GM21737 (cell line): Measurements from ENCODE around the gene CNTRL.
A peak's percentile ranks its signal among the peaks of the same experiment; 100 is the strongest.
"Not testable (repeated sequence)": the region's sequence is repeated elsewhere in the genome, so short reads cannot be mapped to it uniquely, and the experiment has no call there.

ENCODE experiments used
- ATAC-seq: cut with Tn5 transposase; IDR thresholded peaks from one replicate; pipeline ENCODE4 v1.9.1; 2021; ENCODE audit warnings: mild to moderate bottlenecking, moderate library complexity; ENCODE audit not compliant: unreplicated experiment

Gene CNTRL

DNA sequence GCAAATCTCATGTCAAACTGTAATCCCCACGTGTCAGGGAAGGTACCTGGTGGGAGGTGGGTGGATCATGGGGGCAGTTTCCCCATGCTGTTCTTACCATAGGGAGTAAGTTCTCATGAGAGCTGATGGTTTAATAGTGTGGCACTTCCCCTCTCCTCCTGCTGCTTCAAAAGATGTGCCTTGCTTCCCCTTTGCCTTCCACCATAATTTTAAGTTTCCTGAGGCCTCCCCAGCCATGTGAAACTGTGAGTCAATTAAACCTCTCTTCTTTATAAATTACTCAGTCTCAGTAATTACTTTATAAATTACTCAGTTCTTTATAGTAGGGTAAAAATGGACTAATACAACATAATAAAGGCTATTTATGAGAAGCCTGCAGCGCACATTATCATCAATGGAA lies 7.1 kb upstream of the CNTRL start:
- no peak for ATAC-seq

DNA sequence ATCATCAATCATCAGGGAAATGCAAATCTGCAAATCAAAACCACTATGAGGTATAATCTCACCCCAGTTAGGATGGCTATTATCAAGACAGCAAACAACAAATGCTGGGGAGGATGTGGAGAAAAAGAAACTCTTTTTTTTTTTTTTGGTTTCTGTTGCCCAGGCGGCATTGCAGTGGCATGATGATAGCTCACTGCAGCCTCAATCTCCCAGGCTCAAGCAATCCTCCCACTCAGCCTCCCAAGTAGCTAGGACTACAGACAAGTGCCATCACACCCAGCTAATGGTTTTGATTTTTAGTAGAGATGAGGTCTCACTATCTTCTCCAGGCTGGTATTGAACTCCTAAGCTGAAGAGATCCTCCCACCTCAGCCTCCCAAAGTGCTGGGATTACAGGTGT lies 5.4 kb upstream of the CNTRL start:
- no peak for ATAC-seq

DNA sequence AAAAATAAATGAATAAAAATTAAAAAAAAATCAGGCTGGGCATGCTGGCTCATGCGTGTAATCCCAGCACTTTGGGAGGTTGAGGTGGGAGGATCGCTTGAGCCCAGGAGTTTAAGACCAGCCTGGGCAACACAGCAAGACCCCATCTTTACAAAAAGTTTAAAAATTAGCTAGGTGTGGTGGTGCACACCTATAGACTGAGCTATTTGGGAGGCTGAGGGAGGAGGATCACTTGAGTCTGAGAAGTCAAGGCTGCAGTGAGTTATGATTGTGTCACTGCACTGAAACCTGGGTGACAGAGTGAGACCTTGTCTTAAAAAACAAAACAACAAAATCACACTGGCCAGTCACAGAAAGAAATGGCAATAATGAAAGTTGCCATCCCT lies 3.4 kb upstream of the CNTRL start:
- peak; percentile 4 for ATAC-seq

DNA sequence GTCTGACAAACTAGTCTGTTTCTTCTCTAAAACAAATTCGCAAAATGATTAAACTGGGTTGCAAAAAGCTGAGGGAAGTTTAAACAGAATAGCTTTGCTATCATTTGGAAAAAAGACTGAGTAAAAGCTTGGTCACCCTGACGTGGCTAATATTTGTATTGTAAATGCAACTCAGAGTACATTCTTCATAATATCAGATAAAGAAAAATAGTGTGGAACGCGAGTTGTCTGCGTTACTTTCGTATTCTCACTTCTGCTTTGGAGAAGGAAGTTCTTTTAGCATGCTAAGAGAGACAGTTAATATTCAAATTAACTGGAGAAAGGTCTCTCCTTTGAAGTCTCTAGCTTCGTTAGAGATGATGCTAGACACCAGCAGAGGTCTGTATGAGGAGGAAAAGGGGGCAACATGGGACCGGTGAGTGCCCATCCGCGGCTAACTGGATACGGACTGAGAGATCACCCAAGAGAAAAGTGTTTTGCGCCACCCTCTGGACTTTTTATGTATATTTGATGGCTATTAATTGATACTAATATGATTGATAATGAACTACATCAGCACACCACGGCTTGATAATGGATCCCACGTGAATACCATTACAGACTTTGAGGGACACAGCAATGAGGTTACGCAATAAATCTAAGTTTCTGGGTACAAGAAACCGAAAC lies 2.9 kb upstream of the CNTRL start:
- peak; percentile 41 for ATAC-seq

DNA sequence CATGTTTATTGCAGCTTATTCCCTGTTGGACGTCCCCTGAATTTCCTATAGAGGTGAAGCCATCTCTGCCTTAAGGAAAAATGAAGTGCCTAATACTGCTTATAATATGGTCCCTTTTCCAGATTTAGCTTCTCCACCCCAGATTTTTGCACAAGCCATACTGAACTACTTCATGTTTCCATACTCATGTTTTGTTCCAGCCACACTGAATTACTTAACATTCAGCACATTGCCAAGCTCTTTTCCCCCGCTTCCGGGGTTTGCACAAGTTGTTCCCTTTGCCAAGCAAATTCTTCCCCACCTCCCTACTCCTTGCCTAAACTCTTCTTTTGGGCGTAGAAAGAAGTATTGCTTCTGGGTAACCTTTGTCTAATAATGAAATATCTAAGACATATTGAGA lies 1.7 kb upstream of the CNTRL start:
- ATAC-seq: no peak

DNA sequence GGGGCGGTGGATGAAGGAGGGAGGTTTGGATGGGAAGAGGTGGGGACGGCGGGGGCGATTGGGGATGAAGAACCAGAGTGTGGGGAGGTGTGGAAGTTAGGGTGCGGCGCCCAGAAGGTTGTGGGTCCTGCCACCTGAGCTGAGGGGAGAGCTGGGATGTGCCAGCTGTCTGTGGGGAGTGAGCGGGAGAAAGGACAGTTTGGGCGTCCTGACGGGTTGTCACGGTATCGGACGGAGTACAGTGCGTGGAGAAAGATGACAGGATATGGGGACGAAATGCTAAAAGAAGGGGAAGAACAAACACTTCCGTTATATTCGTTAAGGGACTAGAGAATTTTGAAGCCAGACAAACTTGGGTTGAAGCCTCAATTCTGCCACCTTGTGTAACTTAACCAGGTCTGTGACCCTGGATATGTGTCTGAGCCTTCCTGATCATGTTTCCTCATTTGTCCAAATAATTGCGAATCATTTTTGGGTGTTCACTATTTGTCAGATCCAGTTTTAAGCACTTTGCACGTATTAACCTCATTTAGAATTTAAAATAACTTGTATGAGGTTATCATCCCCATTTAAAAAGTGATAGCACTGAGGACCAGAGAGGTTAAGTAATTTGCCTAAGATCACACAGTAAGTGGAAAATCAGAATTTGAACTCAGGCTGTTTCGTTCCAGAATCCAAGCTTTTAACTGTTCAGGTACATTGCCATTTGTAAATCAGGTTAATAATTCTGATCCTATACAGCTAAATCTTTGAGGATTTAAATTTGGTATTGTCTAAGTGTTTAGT lies 689 bp downstream of the CNTRL start:
- peak; percentile 7 for ATAC-seq

DNA sequence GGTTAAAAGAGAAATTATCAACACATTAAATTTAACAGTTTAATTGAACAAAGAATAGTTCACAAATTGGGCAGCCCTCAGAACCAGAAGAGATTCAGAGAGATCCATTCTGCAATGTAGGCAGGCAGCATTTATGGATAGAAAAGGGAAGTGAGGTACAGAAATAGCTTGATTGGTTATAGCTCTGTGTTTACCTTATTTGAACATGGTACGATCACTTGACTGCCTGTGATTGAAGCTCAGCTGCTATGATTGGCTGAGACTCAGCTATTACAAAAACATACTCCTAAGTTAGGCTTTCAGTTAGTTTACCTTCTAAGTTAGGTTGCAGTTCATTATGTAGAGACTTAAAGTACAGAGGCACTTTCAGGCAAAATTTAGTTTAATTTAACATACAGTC lies 7.3 kb downstream of the CNTRL start:
- no peak for ATAC-seq

DNA sequence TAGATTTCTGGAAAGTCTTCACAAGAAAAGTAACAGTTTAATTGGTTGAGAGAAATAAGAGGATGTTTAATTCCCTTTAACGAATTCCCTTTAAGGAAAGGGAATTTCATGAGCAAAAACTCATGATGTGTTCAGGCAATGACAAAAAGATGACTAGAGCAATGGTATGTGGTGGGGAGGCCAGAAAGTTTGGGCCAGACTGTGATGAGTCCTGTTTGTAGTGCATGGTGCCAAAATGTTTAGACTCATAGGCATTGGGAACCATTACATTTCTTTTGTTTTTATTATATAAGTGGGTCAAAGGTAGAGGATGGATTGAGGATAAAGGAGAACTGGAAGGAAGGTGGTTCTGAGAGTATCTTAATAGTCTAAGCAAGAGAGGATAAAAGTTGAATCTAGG lies 10.9 kb downstream of the CNTRL start:
- no peak for ATAC-seq

DNA sequence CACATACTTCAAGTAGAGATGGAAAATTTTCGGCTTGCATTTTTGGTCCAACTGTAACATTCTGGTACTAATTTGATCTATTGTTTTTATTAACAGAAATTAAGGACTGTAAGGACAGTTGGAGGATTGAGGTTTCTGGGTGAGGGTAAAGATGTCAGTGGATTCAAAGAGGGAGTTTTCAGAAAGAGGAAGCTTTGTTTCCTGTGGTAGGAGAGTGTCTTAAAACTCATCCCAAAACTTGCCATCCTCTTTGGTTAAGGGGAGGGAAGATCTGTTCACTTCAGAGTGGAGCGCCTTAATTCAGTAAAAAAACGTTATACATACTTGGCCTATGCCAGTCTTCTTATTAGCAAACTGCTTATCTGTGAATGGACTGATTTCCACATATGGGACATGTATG lies 13.8 kb downstream of the CNTRL start:
- no peak for ATAC-seq

DNA sequence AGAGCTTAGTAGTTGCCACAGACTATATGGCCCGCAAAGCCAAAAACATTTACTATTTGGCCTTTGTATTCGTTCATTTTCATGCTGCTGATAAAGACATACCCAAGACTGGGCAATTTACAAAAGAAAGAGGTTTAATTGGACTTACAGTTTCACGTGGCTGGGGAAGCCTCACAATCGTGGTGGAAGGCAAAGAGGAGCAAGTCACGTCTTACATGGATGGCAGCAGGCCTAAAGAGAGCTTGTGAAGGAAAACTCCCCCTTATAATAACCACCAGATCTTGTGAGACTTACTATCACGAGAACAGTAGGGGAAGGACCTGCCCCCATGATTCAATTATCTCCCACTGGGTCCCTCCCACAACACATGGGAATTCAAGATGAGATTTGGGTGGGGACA lies 16.0 kb downstream of the CNTRL start:
- ATAC-seq: not testable (repeated sequence)

DNA sequence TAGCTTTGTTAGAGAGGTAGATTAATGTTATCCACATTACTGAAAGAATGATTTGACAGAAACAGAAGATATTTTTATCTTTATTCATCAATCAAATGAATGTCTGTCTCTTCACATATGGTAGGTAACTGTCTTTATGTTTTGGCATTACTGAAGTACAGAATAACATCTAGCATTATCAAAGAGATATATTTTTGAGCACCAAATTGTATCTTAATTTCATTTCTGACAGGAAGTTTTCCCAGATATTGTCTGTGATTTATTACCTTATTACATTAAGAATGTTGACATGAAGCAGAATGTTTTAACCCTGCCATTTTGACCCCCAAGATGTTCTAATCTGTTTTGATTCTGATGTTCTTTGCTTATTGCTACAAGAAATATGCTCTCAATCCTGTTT lies 20.3 kb downstream of the CNTRL start:
- no peak for ATAC-seq

DNA sequence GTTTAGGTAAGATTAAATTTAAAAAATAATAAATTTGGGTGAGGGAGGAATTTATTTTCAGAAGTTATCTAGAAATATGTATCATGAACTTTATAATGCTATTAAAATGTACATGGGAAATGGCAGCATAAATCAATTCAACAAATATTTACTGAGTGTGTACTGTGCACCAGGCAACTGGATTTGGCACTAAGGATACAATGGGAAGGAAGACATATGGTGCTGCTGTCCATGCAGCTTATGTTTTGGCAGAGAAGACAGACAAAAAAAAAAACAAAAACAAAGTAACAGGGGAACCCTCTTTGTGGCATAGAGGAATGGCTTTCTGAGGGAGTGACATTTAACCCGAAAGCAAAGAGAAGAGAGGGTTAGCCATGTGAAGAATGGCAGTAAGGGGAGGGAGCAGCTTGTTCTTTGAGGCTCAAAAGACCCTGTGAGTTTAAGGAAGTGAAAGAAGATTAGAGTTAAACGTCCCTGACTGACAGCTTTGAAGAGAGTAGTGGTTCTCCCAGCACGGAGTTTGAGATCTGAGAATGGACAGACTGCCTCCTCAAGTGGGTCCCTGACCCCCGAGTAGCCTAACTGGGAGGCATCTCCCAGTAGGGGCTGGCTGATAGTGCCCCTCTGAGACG lies 23.9 kb downstream of the CNTRL start:
- no peak for ATAC-seq

DNA sequence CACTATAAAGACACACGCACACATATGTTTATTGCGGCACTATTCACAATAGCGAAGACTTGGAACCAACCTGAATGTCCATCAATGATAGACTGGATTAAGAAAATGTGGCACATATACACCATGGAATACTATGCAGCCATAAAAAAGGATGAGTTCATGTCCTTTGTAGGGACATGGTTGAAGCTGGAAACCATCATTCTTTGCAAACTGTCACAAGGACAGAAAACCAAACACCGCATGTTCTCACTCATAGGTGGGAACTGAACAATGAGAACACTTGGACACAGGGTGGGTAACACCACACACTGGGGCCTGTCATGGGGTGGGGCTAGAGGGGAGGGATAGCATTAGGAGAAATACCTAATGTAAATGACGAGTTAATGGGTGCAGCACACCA lies 29.3 kb downstream of the CNTRL start:
- not testable (repeated sequence) for ATAC-seq

DNA sequence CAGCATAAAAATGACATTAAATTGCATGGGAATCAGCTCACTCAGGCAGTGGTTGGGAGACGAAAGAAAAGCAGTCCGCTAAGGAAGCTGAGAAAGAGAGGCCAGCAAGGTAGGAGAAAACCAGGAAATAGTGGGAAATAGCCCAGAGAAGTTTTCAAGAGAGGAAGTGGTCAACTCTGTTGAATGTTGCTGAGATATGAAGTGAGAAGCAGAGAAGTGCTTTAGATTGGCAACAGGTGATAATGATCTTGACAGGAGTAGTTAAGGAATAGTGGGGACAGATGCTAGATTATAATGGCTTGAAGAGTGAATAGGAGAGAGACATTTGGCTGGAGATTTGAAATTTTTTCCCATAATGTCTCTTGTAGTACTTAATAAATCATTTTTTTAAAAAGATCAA lies 30.8 kb downstream of the CNTRL start:
- ATAC-seq: no peak

DNA sequence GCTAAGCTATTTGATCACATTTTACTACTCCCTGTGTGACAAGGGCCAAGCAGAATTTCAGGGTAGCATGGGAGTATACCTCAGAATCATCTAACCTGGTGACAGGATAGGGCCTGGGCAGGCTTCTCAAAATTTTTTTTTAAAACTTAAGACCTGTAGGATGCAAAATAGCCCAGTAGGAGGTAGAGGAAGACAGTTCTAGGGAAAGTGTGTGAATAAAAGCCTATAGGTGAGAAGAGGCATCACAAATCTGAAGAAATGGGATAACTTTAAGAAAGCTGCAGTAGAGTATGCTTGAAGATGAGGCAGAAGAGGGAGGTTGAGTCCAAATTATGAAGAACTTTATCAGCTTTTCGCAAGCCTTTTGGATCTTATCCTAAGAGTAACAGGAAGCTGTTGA lies 32.3 kb downstream of the CNTRL start:
- no peak for ATAC-seq

DNA sequence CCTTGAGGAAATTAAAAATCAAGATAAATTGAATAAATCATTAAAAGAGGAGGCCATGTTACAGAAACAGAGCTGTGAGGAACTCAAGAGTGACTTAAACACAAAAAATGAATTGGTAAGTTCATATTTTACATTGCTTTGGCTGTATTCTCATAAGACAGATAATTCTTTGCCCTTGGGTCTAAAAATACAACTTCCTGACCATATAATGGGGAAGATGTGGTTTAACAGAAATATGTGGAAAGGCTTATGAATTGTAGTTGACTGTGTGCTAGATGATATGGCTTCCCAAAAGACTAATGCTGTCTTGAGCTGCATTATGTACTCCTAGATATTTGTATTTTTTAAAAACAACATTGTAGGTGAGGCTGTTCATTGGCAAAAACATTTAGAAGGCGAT lies 33.1 kb downstream of the CNTRL start:
- no peak for ATAC-seq

DNA sequence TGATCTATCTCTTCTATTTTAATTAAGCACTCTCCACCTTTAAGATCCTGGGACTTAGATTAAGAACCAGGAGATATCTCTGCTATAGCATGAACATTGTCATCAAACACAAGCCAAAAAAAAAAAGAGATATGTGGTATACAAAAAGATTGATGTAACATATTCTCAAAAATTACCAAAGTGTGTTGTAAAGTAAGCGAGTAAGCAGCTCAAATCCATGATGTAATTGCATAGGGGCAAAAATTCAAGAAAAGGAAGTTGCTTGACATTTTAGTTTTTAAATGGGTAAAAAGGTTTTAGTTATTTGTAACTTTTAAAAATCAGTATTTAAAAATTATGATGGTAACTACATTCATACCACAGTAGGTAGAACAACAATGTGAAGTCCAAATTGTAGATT lies 40.7 kb downstream of the CNTRL start:
- ATAC-seq: no peak

DNA sequence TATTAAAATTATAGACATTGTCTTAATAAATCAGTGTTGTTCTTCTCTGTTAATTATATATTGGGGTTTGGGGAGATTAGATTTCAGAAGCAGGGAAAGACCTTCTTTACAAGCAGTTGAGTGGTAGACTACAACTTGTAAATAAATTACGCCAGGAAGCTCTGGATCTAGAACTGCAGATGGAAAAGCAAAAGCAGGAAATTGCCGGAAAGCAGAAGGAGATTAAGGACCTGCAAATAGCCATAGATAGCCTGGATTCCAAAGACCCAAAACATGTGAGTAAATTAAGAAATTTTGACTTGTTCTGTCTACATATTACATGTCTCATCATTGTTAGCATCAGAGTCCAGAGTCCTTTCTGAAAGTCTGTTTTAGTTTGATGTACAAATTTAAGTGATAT lies 43.5 kb downstream of the CNTRL start:
- no peak for ATAC-seq

DNA sequence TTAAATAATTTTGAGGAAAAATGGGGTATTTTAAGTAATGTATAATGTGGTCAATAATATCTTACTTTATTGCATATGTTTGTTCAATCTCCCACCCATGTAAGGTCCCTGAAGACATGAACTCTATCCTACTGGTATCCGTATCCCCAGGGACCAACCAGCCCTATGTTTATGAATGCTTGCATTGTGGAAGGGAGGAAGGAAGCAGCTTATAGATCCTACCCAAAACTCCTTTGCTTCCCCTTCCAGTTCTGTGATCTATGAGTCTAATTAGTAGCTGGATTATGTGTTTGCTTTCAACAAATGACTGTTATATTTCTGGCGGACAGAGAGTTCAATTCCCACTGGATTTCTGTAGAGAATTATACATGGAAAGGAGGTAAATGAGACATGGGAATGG lies 45.6 kb downstream of the CNTRL start:
- ATAC-seq: no peak

DNA sequence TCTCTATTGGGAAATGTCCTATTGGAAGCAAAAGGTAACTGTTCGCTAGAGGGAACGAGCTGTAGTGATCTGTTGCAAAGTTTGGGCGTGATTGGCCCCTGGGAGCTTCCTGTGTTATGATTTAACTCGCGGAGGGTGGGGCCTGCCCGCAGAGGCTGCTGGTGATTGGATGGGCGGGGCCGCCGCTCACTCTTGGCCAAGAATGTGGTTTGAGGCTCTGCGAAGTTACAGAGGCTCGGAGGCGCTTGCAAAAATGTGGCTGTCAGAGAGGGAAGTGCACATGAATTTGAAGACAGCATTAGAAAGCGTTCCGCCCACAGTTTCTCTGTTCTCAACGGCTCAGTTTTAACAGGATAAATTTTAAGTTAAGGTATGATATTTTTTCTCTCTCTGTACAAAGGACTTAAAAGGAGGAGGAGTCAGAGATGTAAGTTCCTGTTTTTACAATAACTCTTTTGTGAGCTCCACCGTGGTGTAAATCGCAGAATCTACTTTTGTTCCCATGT lies 46.9 kb downstream of the CNTRL start:
- peak; percentile 98 for ATAC-seq

DNA sequence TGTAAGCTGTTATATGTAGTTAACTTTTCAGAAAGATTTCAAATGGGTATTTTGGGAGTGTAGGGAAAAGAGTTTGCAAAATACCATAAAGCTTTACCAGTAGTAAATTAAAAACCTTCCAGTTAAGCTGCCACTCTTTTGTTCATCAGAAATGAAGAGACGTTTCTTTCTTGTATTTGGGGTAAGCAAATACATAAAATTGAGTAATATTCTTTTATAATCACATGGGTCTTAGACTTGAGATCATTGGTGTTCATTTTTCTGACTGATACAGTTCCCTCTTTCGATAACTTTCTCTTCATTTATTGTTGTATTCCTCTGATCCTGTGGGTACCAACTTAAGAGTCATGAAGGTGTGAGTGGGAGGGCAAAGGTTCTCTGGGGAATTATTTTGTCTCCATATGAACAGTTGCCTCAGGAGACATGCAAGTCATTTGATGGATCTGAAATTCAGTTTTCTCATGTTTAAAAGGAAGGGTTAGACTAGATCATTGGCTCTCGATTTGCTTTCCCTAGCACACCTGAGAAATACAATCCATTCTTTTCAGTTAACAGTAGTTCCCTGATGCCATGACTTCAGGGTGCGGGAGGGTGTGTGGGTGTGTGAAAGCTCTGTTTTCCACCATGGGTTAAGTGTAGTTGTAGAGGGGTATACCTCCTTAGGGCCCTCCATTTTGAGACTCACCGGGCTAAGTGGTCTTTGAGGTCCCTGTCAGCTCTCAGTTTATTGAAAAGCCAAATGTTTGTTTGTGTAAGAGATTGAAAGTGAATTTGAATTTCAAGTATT lies 47.7 kb downstream of the CNTRL start:
- no peak for ATAC-seq
